ENCODE data around the gene REV3L.
"Not testable (repeated sequence)": the region's sequence is repeated elsewhere in the genome, so short reads cannot be mapped to it uniquely, and the experiment has no call there.

The REV3L gene

GRCh38 chr6:111482959-111483735 is at the start of gene REV3L:
TSS of gene REV3L (minus strand) at chr6:111483218. CDS start at chr6:111482888, 330 bp downstream.
- peak; percentile 93 for DNase-seq (ENCODE audit: low spot score)

- DNase-seq (ENCODE audit: low spot score), result no peak
Observed at GRCh38 chr6:111531185-111531584, 48.2 kb upstream of the REV3L start.

- no peak for DNase-seq (ENCODE audit: low spot score)
Observed at GRCh38 chr6:111530667-111531066, 47.6 kb upstream of the REV3L start.

- DNase-seq (ENCODE audit: low spot score), result no peak
Observed at GRCh38 chr6:111530218-111530617, 47.2 kb upstream of the REV3L start.

GRCh38 chr6:111527367-111527766 is 44.3 kb upstream of the REV3L start:
- no peak for DNase-seq (ENCODE audit: low spot score)

- DNase-seq (ENCODE audit: low spot score), result no peak
Observed at GRCh38 chr6:111524735-111525134, 41.7 kb upstream of the REV3L start.

GRCh38 chr6:111524252-111524651 is 41.2 kb upstream of the REV3L start:
- peak; percentile 42 for DNase-seq (ENCODE audit: low spot score)

- DNase-seq (ENCODE audit: low spot score), result no peak
Observed at GRCh38 chr6:111523484-111524167, 40.6 kb upstream of the REV3L start.

GRCh38 chr6:111522393-111523020 is 39.5 kb upstream of the REV3L start:
- no peak for DNase-seq (ENCODE audit: low spot score)

- no peak for DNase-seq (ENCODE audit: low spot score)
Observed at GRCh38 chr6:111521497-111522270, 38.7 kb upstream of the REV3L start.

- no peak for DNase-seq (ENCODE audit: low spot score)
Observed at GRCh38 chr6:111520524-111520923, 37.5 kb upstream of the REV3L start.

- DNase-seq (ENCODE audit: low spot score), result no peak
Observed at GRCh38 chr6:111517965-111518364, 34.9 kb upstream of the REV3L start.

GRCh38 chr6:111515259-111515658 is 32.2 kb upstream of the REV3L start:
- no peak for DNase-seq (ENCODE audit: low spot score)

- DNase-seq (ENCODE audit: low spot score), result not testable (repeated sequence)
Observed at GRCh38 chr6:111514531-111514930, 31.5 kb upstream of the REV3L start.

GRCh38 chr6:111507219-111507618 is 24.2 kb upstream of the REV3L start:
- not testable (repeated sequence) for DNase-seq (ENCODE audit: low spot score)

- DNase-seq (ENCODE audit: low spot score), result not testable (repeated sequence)
Observed at GRCh38 chr6:111505498-111505897, 22.5 kb upstream of the REV3L start.

GRCh38 chr6:111503660-111504059 is 20.6 kb upstream of the REV3L start:
- DNase-seq (ENCODE audit: low spot score), result no peak

GRCh38 chr6:111503194-111503593 is 20.2 kb upstream of the REV3L start:
- DNase-seq (ENCODE audit: low spot score), result no peak

- DNase-seq (ENCODE audit: low spot score), result no peak
Observed at GRCh38 chr6:111502154-111502553, 19.1 kb upstream of the REV3L start.

- no peak for DNase-seq (ENCODE audit: low spot score)
Observed at GRCh38 chr6:111499269-111499793, 16.3 kb upstream of the REV3L start.

GRCh38 chr6:111494951-111495635 is 12.1 kb upstream of the REV3L start:
- no peak for DNase-seq (ENCODE audit: low spot score)
